HUES6 (cell line): ENCODE results near the gene SOX18.
"Not testable (repeated sequence)": the region's sequence is repeated elsewhere in the genome, so short reads cannot be mapped to it uniquely, and the experiment has no call there.

Source experiments
- H3K27ac ChIP-seq: 2 replicates; pipeline ENCODE4 v1.7.0; 2013; ENCODE audit warnings: low read depth, mild to moderate bottlenecking, low read length, inconsistent platforms
- H3K27me3 ChIP-seq: 2 replicates; pipeline ENCODE4 v1.6.1; 2013; ENCODE audit warnings: low read length; ENCODE audit not compliant: control insufficient read depth, insufficient read depth
- H3K36me3 ChIP-seq: 2 replicates; pipeline ENCODE4 v1.6.1; 2013; ENCODE audit warnings: low read length; ENCODE audit not compliant: control insufficient read depth, insufficient read depth
- H3K4me1 ChIP-seq: 2 replicates; pipeline ENCODE4 v1.6.1; 2013; ENCODE audit warnings: low read length; ENCODE audit not compliant: control insufficient read depth, insufficient read depth
- H3K4me3 ChIP-seq: 2 replicates; pipeline ENCODE4 v1.5.1; 2013; ENCODE audit warnings: low read depth, low read length
- H3K9ac ChIP-seq: one replicate; pipeline ENCODE4 v1.6.1; 2013; ENCODE audit warnings: mild to moderate bottlenecking, low read length
- H3K9me3 ChIP-seq: 2 replicates; pipeline ENCODE4 v1.6.1; 2013; ENCODE audit warnings: low read depth, low read length; ENCODE audit not compliant: control insufficient read depth, insufficient read depth

SOX18 gene

GRCh38 chr20:64023361-64024140, 25.9 kb downstream of the SOX18 start:
- Histone ChIP-seq H3K36me3 (peaks cover 94% of the 10 kb centered on the region), H3K9ac (no peak overlapping the region), H3K4me1 (no peaks in the 10 kb centered on the region), H3K27ac (no peak overlapping the region), H3K9me3 (no peaks in the 10 kb centered on the region), H3K4me3 (no peak overlapping the region), H3K27me3 (no peaks in the 10 kb centered on the region)

DNA sequence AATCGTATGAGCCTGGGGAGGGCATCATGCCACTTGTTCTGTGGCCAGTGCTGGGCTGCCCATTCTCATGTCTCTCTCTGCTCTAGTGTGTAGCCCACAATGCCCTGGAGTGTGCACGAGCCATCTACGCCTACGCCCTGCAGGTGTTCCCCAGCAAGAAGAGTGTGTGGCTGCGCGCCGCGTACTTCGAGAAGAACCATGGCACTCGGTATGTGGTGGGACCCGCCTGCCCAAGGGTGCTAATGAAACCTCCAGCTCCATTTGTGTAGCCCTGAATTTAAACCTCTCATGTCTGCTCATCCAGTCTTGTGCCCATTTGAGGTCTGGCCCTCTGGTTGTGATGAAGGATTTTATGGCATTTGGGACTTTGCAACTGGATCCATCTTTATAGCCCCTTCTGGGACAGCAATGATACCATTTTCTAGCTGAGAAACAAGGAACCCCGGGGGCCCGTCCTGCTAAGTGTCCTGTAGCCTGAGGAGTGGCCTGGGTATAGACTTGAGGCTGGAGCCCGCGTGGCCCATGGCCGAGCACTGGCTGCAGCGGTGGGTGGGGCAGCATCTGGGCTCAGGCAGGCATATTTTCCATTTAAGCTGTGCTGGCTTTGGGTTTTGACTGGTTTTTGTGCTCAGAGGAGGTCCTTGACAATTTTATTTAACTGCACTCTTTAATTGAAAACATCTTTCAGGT, 26.6 kb downstream of the SOX18 start:
- peaks cover 93% of the 10 kb centered on the region for H3K36me3 ChIP-seq
- H3K27ac ChIP-seq = no peak overlapping the region
- H3K4me3 ChIP-seq = no peak overlapping the region
- no peaks in the 10 kb centered on the region for H3K9me3 ChIP-seq
- no peaks in the 10 kb centered on the region for H3K4me1 ChIP-seq
- no peak overlapping the region for H3K9ac ChIP-seq
- no peaks in the 10 kb centered on the region for H3K27me3 ChIP-seq

GRCh38 chr20:64021124-64021975, 28.1 kb downstream of the SOX18 start:
- peaks cover 87% of the 10 kb centered on the region for H3K36me3 ChIP-seq
- H3K27me3 ChIP-seq = no peaks in the 10 kb centered on the region
- H3K9me3 ChIP-seq = no peaks in the 10 kb centered on the region
- no peak overlapping the region for H3K9ac ChIP-seq
- H3K4me1 ChIP-seq = no peaks in the 10 kb centered on the region
- no peak overlapping the region for H3K27ac ChIP-seq
- no peak overlapping the region for H3K4me3 ChIP-seq

DNA sequence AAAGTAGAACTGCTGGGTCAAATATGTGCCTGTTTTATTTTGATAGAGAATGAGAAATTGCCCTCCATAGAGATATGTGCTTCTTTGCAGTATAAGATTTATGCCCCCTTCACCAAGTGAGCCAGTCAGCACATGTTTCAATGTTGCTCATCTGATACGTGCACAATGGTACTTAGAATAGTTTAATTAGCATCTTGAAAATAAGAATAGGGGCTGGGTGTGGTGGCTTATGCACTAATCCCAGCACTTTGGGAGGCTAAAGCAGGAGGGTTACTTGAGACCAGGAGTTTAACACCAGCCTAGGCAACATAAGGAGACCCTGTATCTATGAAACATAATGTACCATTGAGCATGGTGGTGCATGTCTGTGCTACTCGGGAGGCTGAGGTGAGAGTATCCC, 33.8 kb downstream of the SOX18 start:
- no peaks in the 10 kb centered on the region for H3K27me3 ChIP-seq
- H3K9me3 ChIP-seq = no peaks in the 10 kb centered on the region
- H3K36me3 ChIP-seq = peaks cover 74% of the 10 kb centered on the region
- H3K4me3 ChIP-seq = no peak overlapping the region
- no peak overlapping the region for H3K9ac ChIP-seq
- H3K4me1 ChIP-seq = no peaks in the 10 kb centered on the region
- no peak overlapping the region for H3K27ac ChIP-seq

DNA sequence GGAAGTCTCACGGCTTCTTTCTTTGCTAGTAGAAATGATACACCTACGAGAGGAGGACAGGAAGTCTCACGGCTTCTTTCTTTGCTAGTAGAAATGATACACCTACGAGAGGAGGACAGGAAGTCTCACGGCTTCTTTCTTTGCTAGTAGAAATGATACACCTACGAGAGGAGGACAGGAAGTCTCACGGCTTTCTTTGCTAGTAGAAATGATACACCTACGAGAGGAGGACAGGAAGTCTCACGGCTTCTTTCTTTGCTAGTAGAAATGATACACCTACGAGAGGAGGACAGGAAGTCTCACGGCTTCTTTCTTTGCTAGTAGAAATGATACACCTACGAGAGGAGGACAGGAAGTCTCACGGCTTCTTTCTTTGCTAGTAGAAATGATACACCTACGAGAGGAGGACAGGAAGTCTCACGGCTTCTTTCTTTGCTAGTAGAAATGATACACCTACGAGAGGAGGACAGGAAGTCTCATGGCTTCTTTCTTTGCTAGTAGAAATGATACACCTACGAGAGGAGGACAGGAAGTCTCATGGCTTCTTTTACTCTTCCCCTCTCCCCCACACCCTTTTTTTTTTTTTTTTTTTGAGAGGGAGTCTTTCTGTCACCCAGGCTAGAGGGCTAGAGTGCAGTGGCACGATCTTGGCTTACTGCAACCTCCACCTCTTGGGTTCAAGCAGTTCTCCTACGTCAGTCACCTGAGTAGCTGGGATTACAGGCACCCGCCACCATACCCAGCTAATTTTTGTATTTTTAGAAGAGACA, 36.9 kb downstream of the SOX18 start:
- H3K9ac ChIP-seq, H3K27ac ChIP-seq, H3K9me3 ChIP-seq, H3K4me1 ChIP-seq, H3K4me3 ChIP-seq, H3K27me3 ChIP-seq: not testable (repeated sequence)
- peaks cover 73% of the 10 kb centered on the region for H3K36me3 ChIP-seq

GRCh38 chr20:64011366-64011779, 38.1 kb downstream of the SOX18 start:
- peaks cover 5% of the 10 kb centered on the region; the same call in 1 of the 2 replicates for H3K9me3 ChIP-seq
- H3K27me3 ChIP-seq = no peaks in the 10 kb centered on the region
- H3K27ac ChIP-seq = no peak overlapping the region
- no peak overlapping the region for H3K4me3 ChIP-seq
- no peak overlapping the region for H3K9ac ChIP-seq
- no peaks in the 10 kb centered on the region for H3K4me1 ChIP-seq
- peaks cover 73% of the 10 kb centered on the region for H3K36me3 ChIP-seq

GRCh38 chr20:64010711-64011237, 38.7 kb downstream of the SOX18 start:
- peaks cover 5% of the 10 kb centered on the region; the same call in 1 of the 2 replicates for H3K9me3 ChIP-seq
- H3K27ac ChIP-seq = no peak overlapping the region
- no peaks in the 10 kb centered on the region for H3K27me3 ChIP-seq
- no peak overlapping the region for H3K9ac ChIP-seq
- no peak overlapping the region for H3K4me3 ChIP-seq
- H3K4me1 ChIP-seq = no peaks in the 10 kb centered on the region
- H3K36me3 ChIP-seq = peaks cover 73% of the 10 kb centered on the region

DNA sequence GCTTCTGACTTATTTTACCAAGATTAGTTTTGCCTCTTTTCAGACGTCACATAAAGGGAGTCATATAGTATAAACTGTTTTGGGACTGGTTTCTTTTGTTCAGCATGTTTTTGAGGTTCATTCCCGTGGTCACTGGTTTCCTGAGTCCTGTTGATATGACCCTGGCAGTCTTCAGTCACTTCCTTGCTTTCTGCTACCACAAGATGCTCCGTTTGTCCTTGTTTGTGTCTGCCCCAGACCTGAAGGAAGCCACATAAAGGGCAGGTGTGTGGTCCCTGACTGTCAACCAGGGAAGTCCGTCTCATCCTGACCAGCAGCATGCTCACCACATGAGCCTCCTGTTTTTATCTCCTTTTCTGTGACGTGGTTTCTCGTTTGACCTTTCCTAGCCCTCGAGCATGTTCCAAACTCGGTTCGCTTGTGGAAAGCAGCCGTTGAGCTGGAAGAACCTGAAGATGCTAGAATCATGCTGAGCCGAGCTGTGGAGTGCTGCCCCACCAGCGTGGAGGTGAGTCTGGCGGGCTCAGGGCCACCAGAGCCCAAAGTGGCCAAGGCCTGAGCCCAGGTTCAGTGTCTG, 39.5 kb downstream of the SOX18 start:
- Histone ChIP-seq H3K4me3 (no peak overlapping the region), H3K27ac (no peak overlapping the region), H3K9ac (no peak overlapping the region), H3K9me3 (peaks cover 5% of the 10 kb centered on the region; the same call in 1 of the 2 replicates), H3K36me3 (peaks cover 73% of the 10 kb centered on the region), H3K4me1 (no peaks in the 10 kb centered on the region), H3K27me3 (no peaks in the 10 kb centered on the region)

GRCh38 chr20:64006902-64007301, 42.5 kb downstream of the SOX18 start:
- Histone ChIP-seq H3K9me3 (peaks cover 5% of the 10 kb centered on the region; the same call in 1 of the 2 replicates), H3K27me3 (no peaks in the 10 kb centered on the region), H3K4me1 (no peaks in the 10 kb centered on the region), H3K36me3 (peaks cover 76% of the 10 kb centered on the region), H3K27ac (no peak overlapping the region), H3K4me3 (no peak overlapping the region), H3K9ac (no peak overlapping the region)

DNA sequence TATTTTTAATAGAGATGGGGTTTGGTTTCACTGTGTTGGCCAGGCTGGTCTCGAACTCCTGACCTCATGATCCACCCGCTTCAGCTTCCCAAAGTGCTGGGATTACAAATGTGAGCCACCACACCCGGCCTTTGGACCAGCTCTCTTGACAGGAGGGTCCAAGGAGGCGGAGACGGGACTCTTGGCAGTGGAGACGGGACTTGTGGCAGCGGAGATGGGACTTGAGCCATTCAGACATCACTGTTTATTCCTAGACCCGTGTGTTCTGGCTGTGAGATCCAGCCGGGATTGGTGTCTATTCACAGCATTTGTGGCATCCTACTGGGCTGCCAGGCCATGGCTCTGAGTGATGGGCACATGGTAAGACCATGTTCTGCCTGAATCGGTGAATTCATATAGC, 42.9 kb downstream of the SOX18 start:
- Histone ChIP-seq H3K9ac (no peak overlapping the region), H3K4me1 (no peaks in the 10 kb centered on the region), H3K27me3 (no peaks in the 10 kb centered on the region), H3K36me3 (peaks cover 78% of the 10 kb centered on the region), H3K4me3 (no peak overlapping the region), H3K27ac (no peak overlapping the region), H3K9me3 (peaks cover 5% of the 10 kb centered on the region; the same call in 1 of the 2 replicates)
